HG03159 (cell line): ENCODE results near the gene MSH4.
A peak's percentile ranks its signal among the peaks of the same experiment; 100 is the strongest.
"Not testable (repeated sequence)": the region's sequence is repeated elsewhere in the genome, so short reads cannot be mapped to it uniquely, and the experiment has no call there.

Experiments used
- ATAC-seq: cut with Tn5 transposase; IDR thresholded peaks from one replicate; pipeline ENCODE4 v1.9.1; 2021; ENCODE audit warnings: mild to moderate bottlenecking, moderate library complexity; ENCODE audit not compliant: unreplicated experiment

Gene MSH4

GRCh38 chr1:75922698-75923097, 126.0 kb downstream of the MSH4 start:
- ATAC-seq: no peak

DNA sequence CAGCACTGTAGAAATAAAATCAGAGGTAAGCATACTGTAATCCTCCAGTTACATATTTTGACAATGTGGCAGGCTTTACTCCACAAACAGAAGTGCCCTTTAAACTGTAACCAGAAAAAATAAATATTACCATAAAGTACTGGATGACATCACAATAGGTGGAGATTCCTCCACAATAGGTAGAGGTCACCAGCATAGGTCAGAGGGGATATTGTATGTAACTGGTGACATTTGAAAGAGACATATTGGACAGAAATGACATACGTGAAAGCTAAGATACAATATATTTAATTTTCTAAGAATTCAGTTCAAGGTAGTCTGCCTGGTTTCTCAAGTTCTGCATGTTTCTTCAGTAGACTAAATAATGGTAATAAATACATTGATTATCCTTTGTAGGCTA, 135.6 kb downstream of the MSH4 start, which contains the start of gene ASB17:
ASB17 (minus strand) TSS at position 101 of the 400 bp plus-strand sequence. CDS start 113 bp downstream, outside the sequence.
- ATAC-seq: no peak

DNA sequence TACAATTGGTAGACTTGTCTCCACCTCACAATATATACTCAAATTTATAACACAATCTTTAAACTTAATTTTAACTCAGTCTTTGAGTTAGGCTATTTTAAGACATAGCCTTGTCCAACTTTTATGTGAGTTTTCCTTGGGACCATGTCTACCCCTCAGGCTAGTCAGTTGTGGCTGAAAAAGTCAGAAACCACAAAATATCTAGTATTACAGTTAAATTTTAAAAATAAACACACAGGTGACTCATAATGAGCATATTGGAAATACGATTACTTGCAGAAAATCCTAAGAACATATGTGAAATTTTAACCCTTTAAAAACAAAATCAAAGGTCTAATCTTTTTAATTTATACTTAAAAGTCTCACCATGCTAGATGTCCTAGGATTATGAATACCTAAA, 140.4 kb downstream of the MSH4 start:
- ATAC-seq: peak; percentile 55

- ATAC-seq: not testable (repeated sequence)
Measured at GRCh38 chr1:75943037-75943436, 146.4 kb downstream of the MSH4 start.

DNA sequence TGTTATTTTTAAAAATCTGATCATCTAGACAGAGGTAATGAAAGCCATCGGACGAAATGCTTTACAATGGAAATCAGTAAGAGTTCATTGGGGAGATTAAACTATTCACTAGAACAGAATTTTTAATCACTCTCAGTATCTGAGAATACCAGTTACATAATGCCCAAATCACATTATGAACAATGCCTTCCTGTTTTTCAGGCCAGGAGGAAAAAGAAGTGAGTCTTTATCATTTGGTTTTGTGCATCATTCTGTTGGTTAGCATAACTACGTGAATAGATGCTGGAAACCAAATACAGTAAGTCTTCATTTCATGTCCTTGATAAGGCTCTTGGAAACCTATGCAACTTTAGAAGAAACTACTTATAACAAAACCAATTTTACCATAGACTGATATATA, 153.5 kb downstream of the MSH4 start:
- ATAC-seq: no peak

DNA sequence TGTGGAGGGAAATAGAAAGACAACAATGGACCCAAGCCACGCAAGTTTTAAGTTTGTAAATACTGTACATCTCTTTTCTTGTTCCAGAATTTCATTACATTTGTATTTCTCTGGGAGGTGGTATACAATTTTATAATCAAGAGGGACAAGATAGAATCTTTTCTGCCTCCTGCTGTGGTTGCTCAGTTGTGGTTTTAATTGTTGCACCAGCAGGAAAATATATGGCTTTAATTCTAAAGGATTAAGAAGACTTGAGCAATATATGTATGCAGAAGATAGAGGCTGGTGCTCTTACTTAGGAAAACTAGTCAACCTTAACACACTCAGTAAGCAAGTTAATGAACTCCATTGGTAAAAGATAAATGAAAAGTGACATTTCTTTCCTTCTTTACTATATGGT, 155.3 kb downstream of the MSH4 start:
- ATAC-seq: no peak

- ATAC-seq: no peak
Measured at GRCh38 chr1:75953461-75953860, 156.8 kb downstream of the MSH4 start.

DNA sequence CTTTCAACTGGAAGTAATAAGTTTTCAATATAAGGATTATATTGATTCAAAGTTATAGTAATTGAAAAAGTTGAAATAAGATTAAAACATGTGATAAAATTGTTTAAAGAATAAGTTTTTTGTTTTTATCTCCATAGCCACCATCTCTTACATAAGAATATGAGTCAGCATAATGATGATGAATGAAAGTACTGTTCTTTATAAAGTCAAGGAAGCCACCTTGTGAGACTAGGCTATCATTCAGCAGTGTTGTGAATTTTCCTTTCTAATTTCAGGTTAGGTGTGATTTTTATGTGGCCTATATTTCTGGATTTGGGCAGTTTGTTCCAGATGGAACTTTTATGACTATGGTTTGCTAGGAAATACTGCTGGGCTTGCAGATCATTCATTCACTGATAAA, 157.9 kb downstream of the MSH4 start:
- no peak for ATAC-seq
